ENCODE results near the gene NMNAT3. TPM values are rescaled to one million over a fixed set of nuclear protein-coding genes. Genes with fewer than 3 reads are reported as not detected.

Gene NMNAT3
- polyA plus RNA-seq, 1 donor (not counting 4 experiments of a cell fraction or from before 2014, with no cell fraction given), result 1.6 TPM

DNA sequence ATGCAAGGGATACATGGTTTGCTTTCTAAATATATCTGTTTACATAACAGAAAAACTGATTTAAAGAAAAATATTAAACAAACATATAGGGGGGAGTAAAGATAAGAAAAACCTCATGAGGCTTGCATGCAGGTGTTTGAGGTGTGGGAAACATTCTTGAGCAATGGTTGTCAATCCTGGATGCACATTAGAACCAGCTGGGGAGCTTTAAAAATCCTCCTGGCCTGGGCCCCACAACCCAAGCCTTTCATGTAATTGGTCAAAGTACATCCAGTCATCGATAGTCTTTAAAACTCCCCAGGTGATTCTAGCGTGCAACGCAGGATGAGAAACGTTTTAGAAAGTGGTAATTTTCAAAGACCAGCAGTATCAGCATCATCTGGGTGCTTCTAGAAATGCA is 18.3 kb downstream of the NMNAT3 start:
- FAIRE-seq (no peak), DNase-seq (ENCODE audit: low read depth, low spot score) (no peak)
- H3K27ac ChIP-seq (ENCODE audit: control insufficient read depth, insufficient read depth, low read length), result no peak overlapping the region
- H3K79me2 ChIP-seq (ENCODE audit: control insufficient read depth, insufficient read depth, low read length), result no peaks in the 10 kb centered on the region
- H4K20me1 ChIP-seq (ENCODE audit: control insufficient read depth, extremely low read depth, insufficient read depth, low read length), result no peaks in the 10 kb centered on the region
- no peak overlapping the region for H3K4me2 ChIP-seq (ENCODE audit: control insufficient read depth, extremely low read depth, insufficient read depth, low read depth, low read length)
- H3K9me1 ChIP-seq (ENCODE audit: control insufficient read depth, extremely low read depth, insufficient read depth, low read length), result no peaks in the 10 kb centered on the region
- H3K9me3 ChIP-seq (ENCODE audit: control insufficient read depth, low read depth, low read length), result no peaks in the 10 kb centered on the region
- H3K4me3 ChIP-seq (ENCODE audit: control insufficient read depth in 2 of 3, extremely low read depth in 1 of 3, insufficient read depth in 2 of 3, low read depth in 1 of 3, low read length in 3 of 3), result no peak overlapping the region
- H3K27me3 ChIP-seq (ENCODE audit: control insufficient read depth, extremely low read depth, insufficient read depth, low read length), result no peaks in the 10 kb centered on the region
- dilution Hi-C loops (cut with MboI; ENCODE audit: extremely low pct_ligation_motif_present, low sequenced_read_pairs), result no loop called here
- H3K9ac ChIP-seq (ENCODE audit: control insufficient read depth, extremely low read depth, insufficient read depth, low read length), result no peak overlapping the region
- no peak overlapping the region for H2AFZ ChIP-seq (ENCODE audit: control insufficient read depth, low read length)
- H3K4me1 ChIP-seq (ENCODE audit: control insufficient read depth, extremely low read depth, insufficient read depth, low read length), result peaks cover 8% of the 10 kb centered on the region
- TF ChIP-seq EZH2 (IDR thresholded peaks at IDR 0.05; ENCODE audit: low read length), result no peak
- TF ChIP-seq, protein P1, sequence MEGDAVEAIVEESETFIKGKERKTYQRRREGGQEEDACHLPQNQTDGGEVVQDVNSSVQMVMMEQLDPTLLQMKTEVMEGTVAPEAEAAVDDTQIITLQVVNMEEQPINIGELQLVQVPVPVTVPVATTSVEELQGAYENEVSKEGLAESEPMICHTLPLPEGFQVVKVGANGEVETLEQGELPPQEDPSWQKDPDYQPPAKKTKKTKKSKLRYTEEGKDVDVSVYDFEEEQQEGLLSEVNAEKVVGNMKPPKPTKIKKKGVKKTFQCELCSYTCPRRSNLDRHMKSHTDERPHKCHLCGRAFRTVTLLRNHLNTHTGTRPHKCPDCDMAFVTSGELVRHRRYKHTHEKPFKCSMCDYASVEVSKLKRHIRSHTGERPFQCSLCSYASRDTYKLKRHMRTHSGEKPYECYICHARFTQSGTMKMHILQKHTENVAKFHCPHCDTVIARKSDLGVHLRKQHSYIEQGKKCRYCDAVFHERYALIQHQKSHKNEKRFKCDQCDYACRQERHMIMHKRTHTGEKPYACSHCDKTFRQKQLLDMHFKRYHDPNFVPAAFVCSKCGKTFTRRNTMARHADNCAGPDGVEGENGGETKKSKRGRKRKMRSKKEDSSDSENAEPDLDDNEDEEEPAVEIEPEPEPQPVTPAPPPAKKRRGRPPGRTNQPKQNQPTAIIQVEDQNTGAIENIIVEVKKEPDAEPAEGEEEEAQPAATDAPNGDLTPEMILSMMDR (optimal IDR thresholded peaks at IDR 0.05 in 1 of 3, IDR thresholded peaks at IDR 0.05 in 1 of 3, conservative IDR thresholded peaks at IDR 0.05 in 1 of 3; ENCODE audit: extremely low read depth in 1 of 3, insufficient read depth in 2 of 3, low read length in 3 of 3), result no peak
- no peaks in the 10 kb centered on the region for H3K36me3 ChIP-seq (ENCODE audit: control insufficient read depth in 2 of 2, extremely low read depth in 1 of 2, insufficient read depth in 2 of 2, low read length in 2 of 2)

DNA sequence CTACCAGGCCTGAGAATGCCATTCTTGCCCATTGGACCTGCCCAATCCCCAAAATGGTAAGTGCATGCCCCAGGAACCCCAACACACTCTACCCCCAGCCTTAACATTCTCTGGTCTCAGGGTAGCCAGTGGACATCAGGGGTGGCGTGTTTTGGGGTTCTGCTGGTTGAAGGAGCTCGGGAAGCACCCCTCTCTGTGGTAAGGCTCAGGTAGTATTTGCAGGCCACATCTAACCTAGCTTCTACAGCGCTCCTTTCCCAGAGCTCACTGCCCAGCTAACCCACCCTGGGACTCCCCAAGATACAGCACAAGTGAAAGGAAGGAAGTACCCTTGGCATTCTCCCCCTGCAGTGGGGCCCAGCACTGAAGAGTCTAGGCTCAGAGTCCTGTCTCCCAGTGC is 19.8 kb downstream of the NMNAT3 start:
- H3K36me3 ChIP-seq (ENCODE audit: control insufficient read depth in 2 of 2, extremely low read depth in 1 of 2, insufficient read depth in 2 of 2, low read length in 2 of 2), result no peaks in the 10 kb centered on the region
- DNase-seq (ENCODE audit: low read depth, low spot score) (no peak), FAIRE-seq (no peak)
- dilution Hi-C loops (cut with MboI; ENCODE audit: extremely low pct_ligation_motif_present, low sequenced_read_pairs), result no loop called here
- H3K79me2 ChIP-seq (ENCODE audit: control insufficient read depth, insufficient read depth, low read length), result no peaks in the 10 kb centered on the region
- H3K4me3 ChIP-seq (ENCODE audit: control insufficient read depth in 2 of 3, extremely low read depth in 1 of 3, insufficient read depth in 2 of 3, low read depth in 1 of 3, low read length in 3 of 3), result no peak overlapping the region
- H3K27me3 ChIP-seq (ENCODE audit: control insufficient read depth, extremely low read depth, insufficient read depth, low read length), result no peaks in the 10 kb centered on the region
- H3K9ac ChIP-seq (ENCODE audit: control insufficient read depth, extremely low read depth, insufficient read depth, low read length), result no peak overlapping the region
- no peak for TF ChIP-seq EZH2 (IDR thresholded peaks at IDR 0.05; ENCODE audit: low read length)
- TF ChIP-seq, protein P1 (optimal IDR thresholded peaks at IDR 0.05 in 1 of 3, IDR thresholded peaks at IDR 0.05 in 1 of 3, conservative IDR thresholded peaks at IDR 0.05 in 1 of 3; ENCODE audit: extremely low read depth in 1 of 3, insufficient read depth in 2 of 3, low read length in 3 of 3), result no peak
- no peak overlapping the region for H3K27ac ChIP-seq (ENCODE audit: control insufficient read depth, insufficient read depth, low read length)
- H4K20me1 ChIP-seq (ENCODE audit: control insufficient read depth, extremely low read depth, insufficient read depth, low read length), result no peaks in the 10 kb centered on the region
- no peak overlapping the region for H3K4me2 ChIP-seq (ENCODE audit: control insufficient read depth, extremely low read depth, insufficient read depth, low read depth, low read length)
- H2AFZ ChIP-seq (ENCODE audit: control insufficient read depth, low read length), result no peak overlapping the region
- peaks cover 24% of the 10 kb centered on the region for H3K4me1 ChIP-seq (ENCODE audit: control insufficient read depth, extremely low read depth, insufficient read depth, low read length)
- no peaks in the 10 kb centered on the region for H3K9me1 ChIP-seq (ENCODE audit: control insufficient read depth, extremely low read depth, insufficient read depth, low read length)
- no peaks in the 10 kb centered on the region for H3K9me3 ChIP-seq (ENCODE audit: control insufficient read depth, low read depth, low read length)

Data from keratinocyte (primary cell).